Activated CD4-positive, alpha-beta T cell treated with anti-CD3 and anti-CD28 coated beads, Interleukin-2, amount 10 ng/mL, durations not matched to agents 24 days and 14 days (primary cell): ENCODE data around the gene ARHGEF40. TPM values are rescaled to one million over a fixed set of nuclear protein-coding genes. Genes with fewer than 3 reads are reported as not detected.

Experiments
- DNase-seq: peaks from one replicate; pipeline ENCODE4 v3.0.0; 2022
- H3K27ac Mint-ChIP-seq: one replicate; pipeline ENCODE4 v1.8.0; 2022; ENCODE audit warnings: mild to moderate bottlenecking, mixed read lengths
- H3K27me3 Mint-ChIP-seq: one replicate; pipeline ENCODE4 v1.8.0; 2022; ENCODE audit warnings: mixed read lengths
- H3K36me3 Mint-ChIP-seq: one replicate; pipeline ENCODE4 v1.8.0; 2022; ENCODE audit warnings: low read depth, mild to moderate bottlenecking, mixed read lengths
- H3K4me1 Mint-ChIP-seq: one replicate; pipeline ENCODE4 v1.8.0; 2021; ENCODE audit warnings: mixed read lengths
- H3K4me3 Mint-ChIP-seq: one replicate; pipeline ENCODE4 v1.8.0; 2022; ENCODE audit warnings: mild to moderate bottlenecking, moderate library complexity, mixed read lengths
- H3K9me3 Mint-ChIP-seq: one replicate; pipeline ENCODE4 v1.8.0; 2021; ENCODE audit warnings: mixed read lengths
- intact Hi-C: fragments of 100-400 bp; cut with micrococcal nuclease; formaldehyde crosslinking; loops from one replicate; pipeline ENCODE4 v1.15.1; 2023
- total RNA-seq: library from RNA; stranded (reverse); gene quantifications from 2 replicates; pipeline ENCODE4 v1.2.3, GENCODE V29; 2022

ARHGEF40 gene
- total RNA-seq, 1 donor from 2014 or later = not detected

DNA sequence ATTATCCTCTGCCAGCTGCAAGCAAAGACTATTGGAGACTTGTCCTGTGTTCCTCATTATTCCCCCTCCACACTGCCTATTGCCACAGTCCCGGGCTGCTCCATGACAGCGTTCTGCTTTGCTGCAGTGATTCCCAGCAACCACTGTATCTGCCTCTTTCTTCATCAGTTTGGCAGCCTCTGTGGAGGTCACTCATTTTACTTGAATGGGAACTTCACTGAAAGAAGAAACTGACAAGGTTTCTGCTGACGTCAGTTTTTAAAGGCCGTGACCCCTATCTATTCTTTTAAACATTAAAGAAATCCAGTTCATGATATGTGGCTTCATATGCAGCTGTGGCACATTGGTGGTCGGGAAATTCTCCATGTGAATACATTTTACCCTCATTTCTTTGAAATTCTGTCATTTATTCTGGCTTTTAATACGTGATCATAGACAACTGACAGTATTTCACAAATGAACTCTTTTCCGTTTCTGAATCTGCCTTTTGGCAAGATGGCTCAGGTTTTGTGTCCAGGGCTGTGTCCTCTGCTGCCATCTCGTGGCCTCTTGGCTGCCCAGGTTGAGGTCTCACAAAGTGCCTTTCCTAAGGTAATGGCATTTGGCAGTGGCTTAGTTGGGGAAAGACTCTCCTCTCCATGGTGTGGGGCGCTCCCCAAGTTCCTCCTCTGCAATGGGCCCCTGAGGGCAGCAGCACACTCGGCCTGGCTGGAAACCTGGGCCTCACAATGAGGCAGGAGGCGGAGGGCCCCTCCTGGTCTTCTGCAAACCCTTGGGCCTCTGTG lies 36.6 kb downstream of the ARHGEF40 start:
- no peak overlapping the region for H3K27ac Mint-ChIP-seq

DNA sequence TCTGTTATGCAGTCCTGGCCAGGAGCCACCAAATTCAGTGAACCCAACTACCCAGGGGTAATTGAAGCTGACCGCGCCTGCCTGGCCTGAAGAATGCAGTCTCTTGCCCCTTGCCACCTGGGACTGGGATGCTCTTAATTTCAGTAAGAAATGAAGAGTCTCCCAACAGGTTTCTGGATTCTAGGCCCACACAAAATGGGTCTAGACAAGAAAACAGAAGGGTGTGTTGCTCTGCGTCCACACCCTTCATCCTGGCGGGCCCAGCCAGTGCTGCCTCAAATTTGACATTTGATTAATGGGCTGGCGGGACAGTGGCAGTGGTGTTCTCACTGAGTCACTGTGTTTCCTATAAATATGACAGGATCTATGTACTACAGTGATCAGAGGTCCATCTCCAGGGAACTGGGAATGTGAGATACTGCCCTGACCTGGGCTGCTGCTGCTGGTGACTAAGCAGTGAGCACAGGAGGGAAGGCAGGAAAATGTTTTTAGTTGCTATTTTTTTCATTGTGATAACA lies 37.2 kb downstream of the ARHGEF40 start:
- H3K27me3 Mint-ChIP-seq = no peaks in the 10 kb centered on the region
- peaks cover 22% of the 10 kb centered on the region for H3K4me1 Mint-ChIP-seq
- intact Hi-C loops = loop anchor here (10.0 kb wide), 2 partner anchors 347 to 447 kb away; partner anchors contain the start of gene CHD8
- no peak overlapping the region for H3K4me3 Mint-ChIP-seq
- H3K27ac Mint-ChIP-seq = no peak overlapping the region
- H3K9me3 Mint-ChIP-seq = no peaks in the 10 kb centered on the region
- DNase-seq = no peak
- H3K36me3 Mint-ChIP-seq = no peaks in the 10 kb centered on the region

More for the DNA sequence above, 36.6 kb downstream of the ARHGEF40 start:
- H3K4me1 Mint-ChIP-seq = peaks cover 29% of the 10 kb centered on the region
- DNase-seq = peak; percentile 94
- no peaks in the 10 kb centered on the region for H3K36me3 Mint-ChIP-seq
- no peak overlapping the region for H3K4me3 Mint-ChIP-seq
- H3K9me3 Mint-ChIP-seq = no peaks in the 10 kb centered on the region
- H3K27me3 Mint-ChIP-seq = no peaks in the 10 kb centered on the region
- intact Hi-C loops = loop anchor here (10.0 kb wide), 2 partner anchors 348 to 448 kb away; partner anchors contain the start of gene CHD8

DNA sequence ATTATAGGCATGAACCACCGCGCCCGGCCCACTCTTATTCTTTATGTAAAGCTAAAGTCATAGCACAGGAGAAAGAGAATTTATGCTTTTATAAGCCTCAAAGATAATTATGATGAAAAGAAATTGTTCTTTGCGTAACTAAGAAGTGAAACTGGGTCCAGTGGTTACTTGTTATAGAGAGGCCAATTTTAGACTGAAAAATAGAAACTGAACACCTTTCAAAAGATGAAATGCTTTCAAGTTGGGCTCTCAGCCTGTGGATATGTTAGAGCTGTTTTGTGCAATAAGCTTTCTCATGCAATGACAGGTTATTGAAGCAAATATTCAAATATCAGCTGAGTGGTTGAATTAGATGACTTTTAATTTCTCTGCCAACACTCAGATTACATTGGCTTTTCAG lies 38.7 kb downstream of the ARHGEF40 start:
- H3K4me1 Mint-ChIP-seq = peaks cover 15% of the 10 kb centered on the region
- no peaks in the 10 kb centered on the region for H3K27me3 Mint-ChIP-seq
- intact Hi-C loops = loop anchor here (10.0 kb wide), 2 partner anchors 346 to 446 kb away; partner anchors contain the start of gene CHD8
- no peak for DNase-seq
- H3K9me3 Mint-ChIP-seq = no peaks in the 10 kb centered on the region
- H3K27ac Mint-ChIP-seq = no peak overlapping the region
- H3K4me3 Mint-ChIP-seq = no peak overlapping the region
- no peaks in the 10 kb centered on the region for H3K36me3 Mint-ChIP-seq

DNA sequence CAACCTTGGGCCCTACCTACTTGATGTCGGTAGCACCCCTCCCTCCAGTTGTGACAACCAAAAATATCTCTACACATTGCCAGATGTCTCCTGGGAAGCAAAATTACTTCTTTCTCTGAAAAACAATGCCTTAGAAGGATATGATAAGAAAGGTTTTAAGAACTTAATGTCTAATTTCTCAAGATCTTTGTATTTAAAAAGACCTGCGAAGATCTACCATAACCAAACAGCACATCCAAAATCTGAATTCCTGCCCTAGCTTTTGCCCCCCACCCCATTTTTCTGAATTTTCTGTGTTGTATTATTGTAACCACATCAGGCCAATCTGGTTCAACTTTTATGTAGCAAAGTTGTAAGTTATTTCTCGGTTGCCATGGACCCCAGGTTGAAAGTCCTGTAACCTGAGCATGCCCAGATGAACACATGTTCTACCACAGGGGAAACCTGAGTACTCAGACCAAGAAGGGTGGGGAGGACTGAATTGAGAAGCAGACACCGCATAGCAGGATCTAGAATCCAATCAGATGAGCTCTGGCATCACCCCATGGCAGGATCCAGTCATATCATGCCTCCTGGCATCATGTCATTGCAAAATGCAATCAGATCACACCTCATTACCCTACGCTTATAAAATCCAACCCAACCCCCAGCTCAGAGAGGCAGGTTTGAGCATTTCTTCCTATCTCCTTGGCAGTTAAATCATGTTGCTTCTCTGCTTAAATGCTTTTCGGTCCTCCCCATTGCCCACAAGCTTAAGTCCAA lies 39.5 kb downstream of the ARHGEF40 start:
- H3K4me3 Mint-ChIP-seq = no peak overlapping the region
- peaks cover 14% of the 10 kb centered on the region for H3K4me1 Mint-ChIP-seq
- no peaks in the 10 kb centered on the region for H3K9me3 Mint-ChIP-seq
- no peaks in the 10 kb centered on the region for H3K36me3 Mint-ChIP-seq
- H3K27me3 Mint-ChIP-seq = no peaks in the 10 kb centered on the region
- intact Hi-C loops = loop anchor here (10.0 kb wide), 2 partner anchors 345 to 445 kb away; partner anchors contain the start of gene CHD8
- peak overlapping the region; percentile 8 for H3K27ac Mint-ChIP-seq
- no peak for DNase-seq

DNA sequence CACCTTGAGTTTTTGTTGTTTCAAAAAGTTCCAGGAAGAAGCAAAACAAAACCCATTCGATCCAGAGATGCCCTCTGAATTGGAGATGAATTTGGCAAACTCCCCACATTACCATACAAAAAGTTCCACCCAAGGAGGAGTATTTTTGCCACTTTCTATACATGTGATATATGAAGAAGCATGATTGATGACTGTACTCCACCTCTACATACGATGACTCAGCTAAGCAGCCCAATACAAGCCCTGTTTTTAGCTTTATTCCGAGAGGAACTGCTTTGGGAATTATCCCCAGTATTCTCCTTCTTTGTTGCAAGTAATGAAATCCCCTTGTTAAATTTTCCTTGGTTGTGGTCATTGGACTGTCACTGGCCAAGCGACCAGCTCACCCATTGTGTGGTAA lies 42.2 kb downstream of the ARHGEF40 start:
- no peak overlapping the region for H3K4me3 Mint-ChIP-seq
- no peak overlapping the region for H3K27ac Mint-ChIP-seq
- intact Hi-C loops = no loop called here
- no peaks in the 10 kb centered on the region for H3K27me3 Mint-ChIP-seq
- peaks cover 3% of the 10 kb centered on the region for H3K4me1 Mint-ChIP-seq
- H3K9me3 Mint-ChIP-seq = no peaks in the 10 kb centered on the region
- H3K36me3 Mint-ChIP-seq = no peaks in the 10 kb centered on the region
- DNase-seq = no peak

DNA sequence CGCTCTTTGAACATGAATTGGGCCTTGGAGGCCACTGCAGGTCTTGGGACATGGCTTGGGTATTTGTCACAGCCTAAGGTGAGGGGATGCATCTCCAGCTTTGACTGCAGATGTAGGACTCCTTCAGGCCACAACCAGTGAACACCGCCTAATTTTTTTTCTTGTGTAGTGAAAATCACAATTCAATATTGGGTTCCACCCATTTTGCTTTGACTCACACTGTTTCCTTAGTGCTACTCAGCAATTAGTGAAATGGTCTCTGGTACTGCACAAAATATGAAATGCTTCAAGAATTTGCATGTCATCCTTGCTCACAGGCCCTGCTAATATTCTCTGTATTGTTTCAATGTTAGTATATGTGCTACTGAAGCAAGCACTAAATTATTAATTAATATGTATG lies 43.3 kb downstream of the ARHGEF40 start:
- no peak overlapping the region for H3K4me3 Mint-ChIP-seq
- no peak for DNase-seq
- H3K9me3 Mint-ChIP-seq = no peaks in the 10 kb centered on the region
- intact Hi-C loops = no loop called here
- H3K27me3 Mint-ChIP-seq = peaks cover under 1% of the 10 kb centered on the region
- H3K36me3 Mint-ChIP-seq = no peaks in the 10 kb centered on the region
- H3K27ac Mint-ChIP-seq = no peak overlapping the region
- H3K4me1 Mint-ChIP-seq = peaks cover 3% of the 10 kb centered on the region

DNA sequence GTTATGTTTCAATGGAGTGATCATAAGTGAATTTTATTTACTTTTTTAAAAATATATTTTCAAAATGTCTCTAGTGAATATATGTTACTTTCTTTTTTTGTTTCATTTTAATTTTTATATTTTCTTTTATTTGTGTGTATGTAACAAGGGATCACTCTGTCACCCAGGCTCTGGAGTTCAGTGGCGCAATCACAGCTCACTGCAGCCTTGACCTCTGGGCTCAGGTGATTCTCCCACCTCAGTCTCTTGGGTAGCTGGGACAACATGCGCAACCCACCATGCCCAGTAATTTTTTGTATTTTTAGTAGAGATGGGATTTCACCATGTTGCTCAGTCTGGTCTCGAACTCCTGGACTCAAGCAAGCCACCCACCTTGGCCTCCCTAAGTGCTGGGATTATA lies 48.8 kb downstream of the ARHGEF40 start:
- Mint-ChIP-seq H3K27ac (no peak overlapping the region), H3K27me3 (peaks cover 10% of the 10 kb centered on the region), H3K36me3 (no peaks in the 10 kb centered on the region), H3K4me3 (no peak overlapping the region), H3K4me1 (peaks cover 3% of the 10 kb centered on the region), H3K9me3 (peaks cover 3% of the 10 kb centered on the region)
- no peak for DNase-seq
- intact Hi-C loops = no loop called here

DNA sequence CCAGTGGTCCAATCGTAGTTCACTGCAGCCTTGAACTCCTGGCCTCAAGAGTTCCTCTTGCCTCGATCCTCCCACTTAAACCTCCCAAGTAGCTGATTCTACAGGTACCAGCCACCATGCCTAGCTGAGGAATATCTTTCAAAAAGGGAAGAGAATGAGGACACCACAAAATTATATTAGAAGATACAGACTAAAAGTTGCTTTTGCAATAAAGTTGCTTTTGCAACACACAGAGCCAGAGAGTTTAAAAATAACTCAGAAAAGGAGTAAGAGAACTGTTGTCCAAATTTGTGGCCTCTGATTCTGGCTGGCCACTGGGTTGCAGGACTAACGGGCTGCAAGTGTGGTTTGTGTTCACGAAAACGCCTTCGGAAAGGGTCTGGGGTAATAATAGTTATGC lies 50.6 kb downstream of the ARHGEF40 start:
- Mint-ChIP-seq H3K27me3 (peaks cover 11% of the 10 kb centered on the region), H3K4me3 (no peak overlapping the region), H3K36me3 (no peaks in the 10 kb centered on the region), H3K27ac (no peak overlapping the region), H3K4me1 (peaks cover 3% of the 10 kb centered on the region), H3K9me3 (peaks cover 3% of the 10 kb centered on the region)
- no peak for DNase-seq
- intact Hi-C loops = no loop called here

DNA sequence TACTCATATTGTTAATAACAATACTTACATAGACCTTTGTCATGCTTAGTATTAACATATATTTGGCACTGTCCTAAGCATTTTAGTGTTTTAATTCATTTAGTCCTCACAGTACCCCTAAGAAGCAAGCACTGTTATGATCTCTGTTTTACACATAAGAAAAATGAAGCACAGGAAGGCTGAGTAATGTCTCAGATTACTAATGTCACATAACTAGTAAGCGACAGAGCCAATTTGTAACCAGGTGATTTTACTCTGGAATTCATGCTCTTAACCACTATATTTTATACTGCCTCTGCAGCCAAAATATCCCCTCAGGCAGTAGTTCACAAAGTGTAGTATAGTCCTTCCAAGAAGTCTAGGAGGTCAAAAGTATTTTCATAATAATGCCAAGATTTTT lies 51.0 kb downstream of the ARHGEF40 start:
- intact Hi-C loops = no loop called here
- Mint-ChIP-seq H3K27ac (no peak overlapping the region), H3K27me3 (peaks cover 14% of the 10 kb centered on the region), H3K36me3 (no peaks in the 10 kb centered on the region), H3K4me1 (peaks cover 3% of the 10 kb centered on the region), H3K4me3 (no peak overlapping the region), H3K9me3 (peaks cover 3% of the 10 kb centered on the region)
- DNase-seq = no peak

DNA sequence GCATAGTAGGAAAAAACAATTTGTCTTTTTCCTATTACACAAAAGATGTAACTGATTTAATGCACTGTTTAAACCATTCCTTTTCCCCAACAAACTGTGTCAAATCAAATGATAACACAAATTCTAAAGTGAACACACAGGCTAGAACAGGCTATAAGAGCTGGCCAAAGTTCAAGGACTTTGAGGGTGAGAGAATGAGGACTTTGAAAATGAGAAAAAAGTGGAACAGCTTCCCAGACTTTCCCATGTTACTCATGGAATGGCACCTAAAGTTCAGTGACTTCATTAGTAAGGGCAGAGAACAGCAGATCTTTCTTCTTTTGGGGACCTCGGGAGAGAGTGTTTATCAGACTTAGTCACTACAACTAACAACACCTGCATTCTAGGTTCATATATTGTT lies 53.3 kb downstream of the ARHGEF40 start:
- Mint-ChIP-seq H3K27me3 (peaks cover 31% of the 10 kb centered on the region), H3K36me3 (no peaks in the 10 kb centered on the region), H3K4me1 (peaks cover 3% of the 10 kb centered on the region), H3K27ac (no peak overlapping the region), H3K9me3 (peaks cover 3% of the 10 kb centered on the region), H3K4me3 (no peak overlapping the region)
- intact Hi-C loops = no loop called here
- no peak for DNase-seq

DNA sequence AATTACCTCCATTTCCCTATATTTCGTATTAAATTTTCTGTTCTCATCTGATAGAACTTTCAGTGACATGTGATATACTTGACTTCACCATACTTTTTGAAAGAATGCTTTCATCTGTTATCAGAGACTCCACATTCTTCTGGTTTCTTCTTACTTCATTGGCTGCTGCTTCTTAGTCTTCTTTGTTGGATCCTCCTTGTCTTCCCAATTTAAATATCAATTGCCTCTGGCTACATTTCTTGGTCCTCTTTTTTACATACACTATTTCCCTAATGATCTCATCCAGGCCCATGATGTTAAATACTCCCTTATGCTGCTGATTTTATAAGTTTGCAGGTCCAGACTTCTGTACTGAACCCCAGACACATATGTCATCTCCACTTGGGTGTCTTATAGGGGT lies 63.8 kb downstream of the ARHGEF40 start:
- H3K27ac Mint-ChIP-seq = no peak overlapping the region
- H3K9me3 Mint-ChIP-seq = no peaks in the 10 kb centered on the region
- no peak for DNase-seq

DNA sequence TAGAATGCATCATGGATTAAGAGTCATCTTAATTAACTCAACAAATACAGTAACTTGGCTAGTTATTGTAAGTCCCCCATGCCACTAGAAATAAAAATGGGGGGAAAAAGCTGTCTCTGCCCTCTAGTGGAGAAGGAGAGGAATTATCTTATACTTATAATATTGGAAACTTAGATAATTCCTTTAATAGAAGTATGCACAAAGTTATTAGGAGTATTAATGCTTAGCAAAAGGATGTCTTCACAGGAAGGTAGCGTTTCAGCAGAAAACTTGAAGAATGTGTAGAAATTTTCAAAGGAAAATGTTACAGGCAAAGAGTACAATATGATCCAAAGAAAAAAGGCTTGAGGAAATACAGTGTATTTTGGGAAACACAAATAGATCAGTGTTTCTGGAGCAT lies 65.9 kb downstream of the ARHGEF40 start:
- intact Hi-C loops = no loop called here
- DNase-seq = no peak
- H3K4me1 Mint-ChIP-seq = no peaks in the 10 kb centered on the region
- H3K4me3 Mint-ChIP-seq = no peak overlapping the region
- H3K36me3 Mint-ChIP-seq = no peaks in the 10 kb centered on the region
- no peaks in the 10 kb centered on the region for H3K9me3 Mint-ChIP-seq
- H3K27ac Mint-ChIP-seq = no peak overlapping the region
- H3K27me3 Mint-ChIP-seq = peaks cover 12% of the 10 kb centered on the region

More for the DNA sequence above, 63.8 kb downstream of the ARHGEF40 start:
- Mint-ChIP-seq H3K4me1 (no peaks in the 10 kb centered on the region), H3K36me3 (no peaks in the 10 kb centered on the region), H3K27me3 (peaks cover 15% of the 10 kb centered on the region), H3K4me3 (no peak overlapping the region)
- intact Hi-C loops = no loop called here
